ENCODE results near the gene GABRB1.

DNA sequence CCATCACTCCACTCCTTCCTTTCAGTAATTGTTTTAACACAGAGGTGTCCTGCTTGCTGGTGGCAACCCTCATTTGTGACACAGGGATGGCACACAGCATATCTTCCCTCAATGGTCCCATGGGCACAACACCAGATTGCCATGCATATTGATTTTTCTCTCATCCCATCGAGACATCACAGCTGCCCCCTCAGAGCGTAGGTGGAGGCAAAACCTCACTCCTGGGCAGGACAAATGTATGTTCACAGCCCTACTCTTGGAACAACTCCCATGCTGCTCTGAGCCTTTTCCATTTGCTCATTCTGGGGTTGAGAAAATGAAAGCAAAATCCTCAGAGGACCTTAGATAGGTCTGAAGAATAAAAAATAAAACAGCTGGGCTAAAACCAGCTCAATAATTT, 172.2 kb downstream of the GABRB1 start:
- TF ChIP-seq, protein P1, sequence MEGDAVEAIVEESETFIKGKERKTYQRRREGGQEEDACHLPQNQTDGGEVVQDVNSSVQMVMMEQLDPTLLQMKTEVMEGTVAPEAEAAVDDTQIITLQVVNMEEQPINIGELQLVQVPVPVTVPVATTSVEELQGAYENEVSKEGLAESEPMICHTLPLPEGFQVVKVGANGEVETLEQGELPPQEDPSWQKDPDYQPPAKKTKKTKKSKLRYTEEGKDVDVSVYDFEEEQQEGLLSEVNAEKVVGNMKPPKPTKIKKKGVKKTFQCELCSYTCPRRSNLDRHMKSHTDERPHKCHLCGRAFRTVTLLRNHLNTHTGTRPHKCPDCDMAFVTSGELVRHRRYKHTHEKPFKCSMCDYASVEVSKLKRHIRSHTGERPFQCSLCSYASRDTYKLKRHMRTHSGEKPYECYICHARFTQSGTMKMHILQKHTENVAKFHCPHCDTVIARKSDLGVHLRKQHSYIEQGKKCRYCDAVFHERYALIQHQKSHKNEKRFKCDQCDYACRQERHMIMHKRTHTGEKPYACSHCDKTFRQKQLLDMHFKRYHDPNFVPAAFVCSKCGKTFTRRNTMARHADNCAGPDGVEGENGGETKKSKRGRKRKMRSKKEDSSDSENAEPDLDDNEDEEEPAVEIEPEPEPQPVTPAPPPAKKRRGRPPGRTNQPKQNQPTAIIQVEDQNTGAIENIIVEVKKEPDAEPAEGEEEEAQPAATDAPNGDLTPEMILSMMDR (IDR thresholded peaks at IDR 0.05): no peak
- TF ChIP-seq POLR2A (IDR thresholded peaks at IDR 0.05; ENCODE audit: low read length) (no peak), CEBPB (IDR thresholded peaks at IDR 0.05) (no peak), RAD21 (conservative IDR thresholded peaks at IDR 0.05 in 1 of 2, IDR thresholded peaks at IDR 0.05 in 1 of 2) (no peak), JUN (IDR thresholded peaks at IDR 0.05) (no peak), RNF2 (IDR thresholded peaks at IDR 0.05; ENCODE audit: borderline replicate concordance, low read depth) (no peak), RCOR1 (IDR thresholded peaks at IDR 0.05; ENCODE audit: low read depth, low read length) (no peak)
